ENCODE results near the gene IL1RAPL2.

DNA sequence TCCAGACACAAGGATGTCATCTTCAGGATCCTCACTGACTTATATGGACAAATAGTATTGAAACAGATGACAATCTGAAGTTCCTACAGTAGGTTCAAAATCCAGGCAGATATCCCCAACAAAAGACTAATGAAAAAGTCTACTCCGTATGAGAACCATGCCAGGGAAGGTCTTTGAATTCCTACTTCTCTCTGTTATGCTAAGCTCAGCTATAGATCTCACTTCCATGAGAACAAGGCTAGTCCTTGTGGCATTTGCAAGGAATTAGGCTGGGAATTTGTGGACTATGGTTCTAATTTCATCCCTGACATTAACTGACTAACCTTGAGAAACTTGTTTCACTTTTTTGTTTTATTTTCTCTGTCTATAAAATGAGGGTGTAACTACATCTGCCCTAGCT is 229.8 kb downstream of the IL1RAPL2 start:
- TF ChIP-seq, protein P1, sequence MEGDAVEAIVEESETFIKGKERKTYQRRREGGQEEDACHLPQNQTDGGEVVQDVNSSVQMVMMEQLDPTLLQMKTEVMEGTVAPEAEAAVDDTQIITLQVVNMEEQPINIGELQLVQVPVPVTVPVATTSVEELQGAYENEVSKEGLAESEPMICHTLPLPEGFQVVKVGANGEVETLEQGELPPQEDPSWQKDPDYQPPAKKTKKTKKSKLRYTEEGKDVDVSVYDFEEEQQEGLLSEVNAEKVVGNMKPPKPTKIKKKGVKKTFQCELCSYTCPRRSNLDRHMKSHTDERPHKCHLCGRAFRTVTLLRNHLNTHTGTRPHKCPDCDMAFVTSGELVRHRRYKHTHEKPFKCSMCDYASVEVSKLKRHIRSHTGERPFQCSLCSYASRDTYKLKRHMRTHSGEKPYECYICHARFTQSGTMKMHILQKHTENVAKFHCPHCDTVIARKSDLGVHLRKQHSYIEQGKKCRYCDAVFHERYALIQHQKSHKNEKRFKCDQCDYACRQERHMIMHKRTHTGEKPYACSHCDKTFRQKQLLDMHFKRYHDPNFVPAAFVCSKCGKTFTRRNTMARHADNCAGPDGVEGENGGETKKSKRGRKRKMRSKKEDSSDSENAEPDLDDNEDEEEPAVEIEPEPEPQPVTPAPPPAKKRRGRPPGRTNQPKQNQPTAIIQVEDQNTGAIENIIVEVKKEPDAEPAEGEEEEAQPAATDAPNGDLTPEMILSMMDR (IDR thresholded peaks at IDR 0.05), result no peak
- TF ChIP-seq EZH2 (IDR thresholded peaks at IDR 0.05; ENCODE audit: borderline replicate concordance, insufficient read depth, low read depth, low read length, poor library complexity, severe bottlenecking), result no peak

Data from B cell (primary cell).